MM.1S (cell line): ENCODE measurements around the gene SEMG1.

ENCODE experiments used
- DNase-seq: peaks from one replicate; pipeline ENCODE4 v3.0.0-alpha.2; 2015
- H2AFZ ChIP-seq: fragments of 300-600 bp; sonication (generic); 2 replicates; pipeline ENCODE4 v1.6.0; 2016; ENCODE audit warnings: antibody characterized with exemption, low read length
- H3F3A ChIP-seq: fragments of 300-600 bp; sonication (generic); 2 replicates; pipeline ENCODE4 v1.6.1; 2016; ENCODE audit warnings: mild to moderate bottlenecking, antibody characterized with exemption, low read length, moderate library complexity, mixed read lengths; ENCODE audit not compliant: insufficient read depth
- H3K27ac ChIP-seq: fragments of 300-600 bp; sonication (generic); 2 replicates; pipeline ENCODE4 v1.5.1; 2016; ENCODE audit warnings: mild to moderate bottlenecking, low read length
- H3K27me3 ChIP-seq: fragments of 300-600 bp; sonication (generic); replicated peaks from 2 replicates; pipeline ENCODE4 v1.6.0; 2016; ENCODE audit warnings: low read length; ENCODE audit not compliant: insufficient read depth
- H3K36me3 ChIP-seq: fragments of 300-600 bp; sonication (generic); replicated peaks from 2 replicates; pipeline ENCODE4 v1.6.1; 2016; ENCODE audit warnings: mild to moderate bottlenecking, low read length, mixed read lengths; ENCODE audit not compliant: insufficient read depth
- H3K4me1 ChIP-seq: fragments of 300-600 bp; sonication (generic); 2 replicates; pipeline ENCODE4 v1.6.1; 2016; ENCODE audit warnings: low read length, mixed read lengths
- H3K4me2 ChIP-seq: fragments of 300-600 bp; sonication (generic); 2 replicates; pipeline ENCODE4 v1.6.0; 2016; ENCODE audit warnings: low read depth, low read length
- H3K4me3 ChIP-seq: fragments of 300-600 bp; sonication (generic); 2 replicates; pipeline ENCODE4 v1.5.1; 2016; ENCODE audit warnings: low read length, mixed read lengths
- H3K79me2 ChIP-seq: fragments of 300-600 bp; sonication (generic); 2 replicates; pipeline ENCODE4 v1.6.1; 2016; ENCODE audit warnings: mixed run types, low read length, mixed read lengths
- H3K9ac ChIP-seq: fragments of 300-600 bp; sonication (generic); 2 replicates; pipeline ENCODE4 v1.6.1; 2016; ENCODE audit warnings: low read length, mixed read lengths
- H3K9me2 ChIP-seq: fragments of 300-600 bp; sonication (generic); replicated peaks from 2 replicates; pipeline ENCODE4 v1.6.1; 2016; ENCODE audit warnings: mild to moderate bottlenecking, low read length, mixed read lengths; ENCODE audit not compliant: insufficient read depth
- H3K9me3 ChIP-seq: fragments of 300-600 bp; sonication (generic); replicated peaks from 2 replicates; pipeline ENCODE4 v1.6.1; 2016; ENCODE audit warnings: mild to moderate bottlenecking, low read length, mixed read lengths; ENCODE audit not compliant: insufficient read depth
- H4K20me1 ChIP-seq: fragments of 300-600 bp; sonication (generic); 2 replicates; pipeline ENCODE4 v1.6.1; 2016; ENCODE audit warnings: mild to moderate bottlenecking, low read length, moderate library complexity, mixed read lengths; ENCODE audit not compliant: insufficient read depth
- EZH2 ChIP-seq: fragments of 300-600 bp; sonication (generic); optimal IDR thresholded peaks from 2 replicates; pipeline ENCODE3; 2017; ENCODE audit warnings: low read depth, mild to moderate bottlenecking, antibody characterized with exemption, low read length, mixed read lengths
- EZH2phosphoT487 ChIP-seq: fragments of 300-600 bp; sonication (generic); IDR thresholded peaks from 2 replicates; pipeline ENCODE4 v1.6.1; 2018; ENCODE audit warnings: antibody characterized with exemption, low read length
- TF ChIP-seq, protein P1 (sequence below): fragments of 300-600 bp; sonication (generic); IDR thresholded peaks from 2 replicates; pipeline ENCODE4 v1.5.1; 2016; ENCODE audit warnings: antibody characterized with exemption, low read length, mixed read lengths

Gene SEMG1

DNA sequence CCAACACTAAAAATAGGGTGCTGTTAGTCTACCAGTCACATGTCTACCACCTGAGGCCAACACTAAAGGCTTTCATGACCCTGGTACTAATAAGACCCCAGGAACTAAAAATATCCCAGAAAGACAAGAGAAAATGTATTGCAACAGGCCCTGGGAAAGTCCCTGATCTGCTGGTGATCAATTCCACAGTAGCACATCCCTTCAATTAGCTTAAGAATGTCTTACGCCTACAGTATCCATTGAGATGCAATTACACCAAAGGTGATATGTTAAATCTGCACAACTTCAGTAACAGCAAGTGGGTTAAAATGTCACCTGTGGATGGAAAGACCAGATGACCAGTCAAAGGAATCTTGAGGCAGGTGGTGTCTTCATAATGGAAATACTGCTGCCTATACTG lies 3.1 kb downstream of the SEMG1 start:
- H3K79me2 ChIP-seq = no peaks in the 10 kb centered on the region
- H3K9me3 ChIP-seq = no peaks in the 10 kb centered on the region
- H3K27ac ChIP-seq = no peak overlapping the region

DNA sequence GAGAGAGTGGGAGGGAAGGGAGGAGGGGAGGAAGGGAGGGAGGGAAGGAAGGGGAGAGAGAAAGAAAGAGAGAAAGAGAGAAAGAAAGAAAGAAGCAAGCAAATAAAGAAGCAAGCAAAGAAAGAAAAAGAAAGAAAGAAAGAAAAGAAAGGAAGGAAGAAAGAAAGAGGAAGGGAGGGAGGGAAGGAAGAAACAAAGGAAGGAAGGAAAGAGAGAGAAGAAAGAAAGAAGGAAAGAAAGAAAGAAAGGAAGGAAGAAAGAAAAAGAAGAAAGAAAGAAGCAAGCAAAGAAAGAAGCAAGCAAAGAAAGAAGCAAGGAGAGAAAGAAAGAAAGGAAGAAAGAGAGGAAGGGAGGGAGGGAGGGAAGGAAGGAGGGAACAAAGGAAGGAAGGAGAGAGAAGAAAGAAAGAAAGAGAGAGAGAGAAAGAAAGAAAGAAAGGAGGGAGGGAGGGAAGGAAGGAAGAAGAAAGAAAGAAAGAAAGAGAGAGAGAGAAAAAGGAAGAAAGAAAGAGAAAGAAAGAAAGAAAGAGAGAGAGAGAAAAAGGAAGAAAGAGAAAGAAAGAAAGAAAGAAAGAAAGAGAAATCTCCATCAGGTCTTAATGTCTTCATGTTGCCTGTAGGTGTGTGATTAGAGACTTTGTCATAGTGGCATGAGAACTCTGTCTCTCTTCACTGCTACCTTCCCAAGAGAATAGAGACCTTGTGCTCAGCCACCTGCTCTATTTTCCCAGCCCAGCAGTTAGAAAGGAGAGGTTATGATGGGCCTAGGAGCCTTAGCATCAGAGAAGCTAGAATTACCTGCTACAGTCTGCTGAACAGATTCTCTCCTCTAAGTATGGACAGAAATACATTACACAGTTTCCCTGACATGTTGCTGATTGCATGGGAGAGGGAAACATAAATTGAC lies 5.0 kb downstream of the SEMG1 start:
- TF ChIP-seq, protein P1, sequence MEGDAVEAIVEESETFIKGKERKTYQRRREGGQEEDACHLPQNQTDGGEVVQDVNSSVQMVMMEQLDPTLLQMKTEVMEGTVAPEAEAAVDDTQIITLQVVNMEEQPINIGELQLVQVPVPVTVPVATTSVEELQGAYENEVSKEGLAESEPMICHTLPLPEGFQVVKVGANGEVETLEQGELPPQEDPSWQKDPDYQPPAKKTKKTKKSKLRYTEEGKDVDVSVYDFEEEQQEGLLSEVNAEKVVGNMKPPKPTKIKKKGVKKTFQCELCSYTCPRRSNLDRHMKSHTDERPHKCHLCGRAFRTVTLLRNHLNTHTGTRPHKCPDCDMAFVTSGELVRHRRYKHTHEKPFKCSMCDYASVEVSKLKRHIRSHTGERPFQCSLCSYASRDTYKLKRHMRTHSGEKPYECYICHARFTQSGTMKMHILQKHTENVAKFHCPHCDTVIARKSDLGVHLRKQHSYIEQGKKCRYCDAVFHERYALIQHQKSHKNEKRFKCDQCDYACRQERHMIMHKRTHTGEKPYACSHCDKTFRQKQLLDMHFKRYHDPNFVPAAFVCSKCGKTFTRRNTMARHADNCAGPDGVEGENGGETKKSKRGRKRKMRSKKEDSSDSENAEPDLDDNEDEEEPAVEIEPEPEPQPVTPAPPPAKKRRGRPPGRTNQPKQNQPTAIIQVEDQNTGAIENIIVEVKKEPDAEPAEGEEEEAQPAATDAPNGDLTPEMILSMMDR = no peak
- TF ChIP-seq EZH2phosphoT487 (no peak), EZH2 (no peak)
- Histone ChIP-seq H3K9me2 (no peaks in the 10 kb centered on the region), H3K4me1 (no peaks in the 10 kb centered on the region), H3K4me3 (no peak overlapping the region), H3K27me3 (no peaks in the 10 kb centered on the region), H3K9me3 (no peaks in the 10 kb centered on the region), H3F3A (no peaks in the 10 kb centered on the region), H3K36me3 (no peaks in the 10 kb centered on the region), H3K9ac (no peak overlapping the region), H3K27ac (no peak overlapping the region), H4K20me1 (no peaks in the 10 kb centered on the region), H2AFZ (no peak overlapping the region), H3K79me2 (no peaks in the 10 kb centered on the region), H3K4me2 (no peak overlapping the region)
- no peak for DNase-seq

More for the DNA sequence above, 3.1 kb downstream of the SEMG1 start:
- Histone ChIP-seq H3K36me3 (no peaks in the 10 kb centered on the region), H3K9ac (no peak overlapping the region), H4K20me1 (no peaks in the 10 kb centered on the region), H3K27me3 (no peaks in the 10 kb centered on the region), H3K4me1 (no peaks in the 10 kb centered on the region), H2AFZ (no peak overlapping the region), H3K9me2 (no peaks in the 10 kb centered on the region), H3F3A (no peaks in the 10 kb centered on the region), H3K4me2 (no peak overlapping the region), H3K4me3 (no peak overlapping the region)
- TF ChIP-seq EZH2 = no peak
- TF ChIP-seq, protein P1 = no peak
- no peak for TF ChIP-seq EZH2phosphoT487
- no peak for DNase-seq

DNA sequence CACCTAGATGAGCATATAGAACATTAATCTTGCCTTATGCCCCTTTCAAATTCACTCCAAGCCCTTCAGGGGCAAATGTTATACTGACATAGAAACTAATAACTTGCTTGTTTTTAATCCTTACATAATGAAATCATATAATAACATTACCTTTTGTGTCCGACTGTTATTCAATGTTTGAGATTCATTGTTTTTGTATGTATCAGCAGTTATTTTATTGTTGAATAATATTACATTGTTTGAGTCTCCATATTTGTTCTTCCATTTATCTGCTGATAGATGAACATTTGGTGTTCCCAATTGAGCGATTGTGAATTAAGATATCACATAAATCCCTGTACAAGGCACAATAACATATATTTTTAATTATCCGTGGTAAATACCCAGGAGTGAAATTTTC lies 6.0 kb downstream of the SEMG1 start:
- Histone ChIP-seq H3K27ac (no peak overlapping the region), H3K79me2 (no peaks in the 10 kb centered on the region), H3K27me3 (no peaks in the 10 kb centered on the region), H2AFZ (no peak overlapping the region), H3K9me3 (no peaks in the 10 kb centered on the region), H3F3A (no peaks in the 10 kb centered on the region), H4K20me1 (no peaks in the 10 kb centered on the region), H3K4me2 (no peak overlapping the region), H3K4me3 (no peak overlapping the region), H3K9me2 (no peaks in the 10 kb centered on the region), H3K4me1 (no peaks in the 10 kb centered on the region), H3K36me3 (no peaks in the 10 kb centered on the region), H3K9ac (no peak overlapping the region)
- no peak for DNase-seq
- TF ChIP-seq, protein P1 = no peak
- TF ChIP-seq EZH2phosphoT487 = no peak
- no peak for TF ChIP-seq EZH2
